ENCODE measurements around the gene NTHL1. TPM values are rescaled to one million over a fixed set of nuclear protein-coding genes. Genes with fewer than 3 reads are reported as not detected.

NTHL1 gene
- polyA plus RNA-seq, 1 experiment, result 21.0 TPM

DNA sequence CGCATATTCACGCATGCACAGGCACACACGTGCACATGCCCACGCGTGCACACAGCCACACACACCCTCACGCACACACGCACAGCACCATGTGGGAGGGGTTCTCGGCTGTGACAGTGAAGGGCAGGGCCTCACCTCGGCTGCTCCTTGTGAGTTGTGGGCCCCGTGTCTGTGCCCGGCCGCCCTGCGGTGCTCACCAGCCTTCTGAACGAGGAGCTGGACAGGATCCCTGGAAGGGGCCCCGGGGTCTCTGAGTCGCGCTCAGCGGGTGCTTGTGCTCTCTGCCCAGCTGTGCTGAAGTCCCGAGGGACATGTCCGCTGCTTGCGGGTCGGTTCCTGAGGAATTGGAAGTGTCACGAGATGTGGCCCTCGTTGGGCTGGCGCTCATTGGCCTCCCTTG is 16.2 kb upstream of the NTHL1 start:
- ChIA-PET CTCF (interaction anchor here (0.9 kb wide), 1 partner anchor 41 kb away, joined by 3 read pairs; no protein-coding TSS in a partner anchor), POLR2A (no interaction called here)
- no peak for DNase-seq (ENCODE audit: low read depth)
- Histone ChIP-seq H3K36me3 (ENCODE audit: control insufficient read depth, insufficient read depth, low read length) (peaks cover 38% of the 10 kb centered on the region), H3K4me3 (ENCODE audit: low read depth, low read length) (no peak overlapping the region), H3K27me3 (ENCODE audit: control insufficient read depth, insufficient read depth, low read length) (no peaks in the 10 kb centered on the region)
- TF ChIP-seq, protein P1, sequence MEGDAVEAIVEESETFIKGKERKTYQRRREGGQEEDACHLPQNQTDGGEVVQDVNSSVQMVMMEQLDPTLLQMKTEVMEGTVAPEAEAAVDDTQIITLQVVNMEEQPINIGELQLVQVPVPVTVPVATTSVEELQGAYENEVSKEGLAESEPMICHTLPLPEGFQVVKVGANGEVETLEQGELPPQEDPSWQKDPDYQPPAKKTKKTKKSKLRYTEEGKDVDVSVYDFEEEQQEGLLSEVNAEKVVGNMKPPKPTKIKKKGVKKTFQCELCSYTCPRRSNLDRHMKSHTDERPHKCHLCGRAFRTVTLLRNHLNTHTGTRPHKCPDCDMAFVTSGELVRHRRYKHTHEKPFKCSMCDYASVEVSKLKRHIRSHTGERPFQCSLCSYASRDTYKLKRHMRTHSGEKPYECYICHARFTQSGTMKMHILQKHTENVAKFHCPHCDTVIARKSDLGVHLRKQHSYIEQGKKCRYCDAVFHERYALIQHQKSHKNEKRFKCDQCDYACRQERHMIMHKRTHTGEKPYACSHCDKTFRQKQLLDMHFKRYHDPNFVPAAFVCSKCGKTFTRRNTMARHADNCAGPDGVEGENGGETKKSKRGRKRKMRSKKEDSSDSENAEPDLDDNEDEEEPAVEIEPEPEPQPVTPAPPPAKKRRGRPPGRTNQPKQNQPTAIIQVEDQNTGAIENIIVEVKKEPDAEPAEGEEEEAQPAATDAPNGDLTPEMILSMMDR (IDR thresholded peaks at IDR 0.05; ENCODE audit: insufficient read depth, low read depth, low read length), result no peak

DNA sequence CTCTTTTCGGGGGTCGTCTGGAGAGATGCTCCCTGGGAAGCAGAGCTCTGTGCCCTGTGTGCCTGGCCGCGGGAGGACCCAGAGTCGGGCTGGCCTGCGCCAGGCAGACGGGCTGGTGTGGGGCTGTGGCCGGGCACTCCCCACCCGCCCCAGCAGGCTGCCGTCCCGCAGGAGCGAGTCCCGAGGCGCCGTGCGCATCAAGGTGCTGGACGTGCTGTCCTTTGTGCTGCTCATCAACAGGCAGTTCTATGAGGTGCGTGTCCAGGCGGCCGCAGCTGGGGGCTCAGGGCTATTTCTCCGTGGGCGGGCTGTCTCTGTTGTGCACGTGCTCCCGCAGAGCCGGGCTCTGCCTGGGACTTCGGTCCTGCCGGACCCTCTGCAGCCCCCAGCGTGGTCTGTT is 15.2 kb upstream of the NTHL1 start:
- no peak for DNase-seq (ENCODE audit: low read depth)
- POLR2A ChIA-PET, result no interaction called here
- CTCF ChIA-PET, result interaction anchor here (0.9 kb wide), 1 partner anchor 40 kb away, joined by 3 read pairs; no protein-coding TSS in a partner anchor
- Histone ChIP-seq H3K4me3 (ENCODE audit: low read depth, low read length) (no peak overlapping the region), H3K36me3 (ENCODE audit: control insufficient read depth, insufficient read depth, low read length) (peaks cover 39% of the 10 kb centered on the region), H3K27me3 (ENCODE audit: control insufficient read depth, insufficient read depth, low read length) (no peaks in the 10 kb centered on the region)
- TF ChIP-seq, protein P1 (IDR thresholded peaks at IDR 0.05; ENCODE audit: insufficient read depth, low read depth, low read length), result no peak

DNA sequence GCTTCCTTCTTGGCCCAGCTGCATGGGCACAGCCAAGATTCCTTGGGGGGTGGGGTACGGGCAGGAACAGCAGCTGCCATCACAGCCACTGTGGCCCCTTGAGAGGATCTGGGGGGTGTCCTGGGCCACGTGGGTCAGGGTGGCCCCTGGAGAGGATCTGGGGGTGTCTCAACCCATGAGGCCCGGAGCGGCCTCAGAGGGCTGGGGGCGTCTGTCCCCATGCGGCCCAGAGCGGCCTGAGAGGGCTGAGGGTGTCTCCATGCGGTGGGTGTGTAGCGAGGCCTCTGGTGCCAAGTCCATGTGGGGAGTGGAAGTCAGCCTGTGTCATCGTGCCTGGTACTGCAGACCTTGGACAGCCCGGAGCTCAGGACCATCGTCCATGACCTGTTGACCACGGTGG is 13.9 kb upstream of the NTHL1 start:
- no peak for DNase-seq (ENCODE audit: low read depth)
- TF ChIP-seq, protein P1 (IDR thresholded peaks at IDR 0.05; ENCODE audit: insufficient read depth, low read depth, low read length), result no peak
- Histone ChIP-seq H3K27me3 (ENCODE audit: control insufficient read depth, insufficient read depth, low read length) (no peaks in the 10 kb centered on the region), H3K36me3 (ENCODE audit: control insufficient read depth, insufficient read depth, low read length) (peaks cover 44% of the 10 kb centered on the region), H3K4me3 (ENCODE audit: low read depth, low read length) (no peak overlapping the region)
- POLR2A ChIA-PET, result no interaction called here
- CTCF ChIA-PET, result interaction anchor here (1.6 kb wide), 1 partner anchor 57 kb away, joined by 6 read pairs; no protein-coding TSS in a partner anchor

DNA sequence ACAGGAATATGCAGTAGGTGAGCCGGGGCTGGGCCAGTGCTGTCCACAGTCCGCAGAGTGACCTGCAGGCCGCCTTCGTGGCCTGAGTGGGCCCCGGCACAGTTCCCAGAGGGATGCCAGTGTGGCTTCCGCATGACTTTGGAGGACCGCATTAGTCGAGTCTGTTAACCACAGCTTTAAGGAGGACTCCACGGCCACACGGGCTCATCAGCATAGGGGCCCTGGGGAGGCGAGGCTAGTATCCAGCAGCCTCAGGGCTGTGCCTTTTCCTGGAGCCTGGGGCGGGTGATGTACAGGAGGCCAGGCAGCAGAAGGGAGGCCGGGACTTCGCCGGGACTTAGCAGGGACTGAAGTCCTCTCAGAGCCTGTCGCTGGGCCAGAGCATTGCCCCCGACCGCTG is 13.4 kb upstream of the NTHL1 start:
- Histone ChIP-seq H3K27me3 (ENCODE audit: control insufficient read depth, insufficient read depth, low read length) (no peaks in the 10 kb centered on the region), H3K36me3 (ENCODE audit: control insufficient read depth, insufficient read depth, low read length) (peaks cover 41% of the 10 kb centered on the region), H3K4me3 (ENCODE audit: low read depth, low read length) (no peak overlapping the region)
- no peak for DNase-seq (ENCODE audit: low read depth)
- POLR2A ChIA-PET, result no interaction called here
- TF ChIP-seq, protein P1 (IDR thresholded peaks at IDR 0.05; ENCODE audit: insufficient read depth, low read depth, low read length), result no peak
- CTCF ChIA-PET, result interaction anchor here (1.6 kb wide), 1 partner anchor 57 kb away, joined by 6 read pairs; no protein-coding TSS in a partner anchor

DNA sequence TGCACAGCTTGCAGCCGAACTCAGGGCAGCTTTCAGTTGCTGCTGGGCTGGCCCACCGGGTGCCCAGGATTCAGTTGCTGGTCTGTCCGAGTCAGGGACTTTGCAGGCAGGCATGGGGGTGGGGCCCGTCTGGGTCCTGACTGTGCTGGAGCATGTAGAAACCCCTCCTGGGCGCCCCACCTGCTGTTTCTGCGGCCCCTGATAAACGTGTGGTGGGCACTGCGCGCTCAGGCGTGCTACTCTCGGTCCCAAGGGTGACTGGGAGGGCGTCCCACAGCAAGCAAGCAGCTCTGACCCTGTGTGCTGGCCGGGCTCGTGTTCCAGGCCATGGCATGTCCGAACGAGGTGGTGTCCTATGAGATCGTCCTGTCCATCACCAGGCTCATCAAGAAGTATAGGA is 12.7 kb upstream of the NTHL1 start:
- Histone ChIP-seq H3K36me3 (ENCODE audit: control insufficient read depth, insufficient read depth, low read length) (peaks cover 37% of the 10 kb centered on the region), H3K4me3 (ENCODE audit: low read depth, low read length) (no peak overlapping the region), H3K27me3 (ENCODE audit: control insufficient read depth, insufficient read depth, low read length) (no peaks in the 10 kb centered on the region)
- TF ChIP-seq, protein P1 (IDR thresholded peaks at IDR 0.05; ENCODE audit: insufficient read depth, low read depth, low read length), result no peak
- ChIA-PET POLR2A (interaction anchor here (0.6 kb wide), 1 partner anchor 95 kb away, joined by 3 read pairs; the partner anchor contains the start of gene TRAF7), CTCF (interaction anchor here (0.8 kb wide), 1 partner anchor 38 kb away, joined by 4 read pairs; no protein-coding TSS in a partner anchor)
- no peak for DNase-seq (ENCODE audit: low read depth)

Data from BJ (cell line).